Keratinocyte (primary cell): ENCODE results near the gene ELMOD1. TPM values are rescaled to one million over a fixed set of nuclear protein-coding genes. Genes with fewer than 3 reads are reported as not detected.

Experiments used
- DNase-seq: peaks from one replicate; pipeline ENCODE4 v3.0.0-alpha.2; 2011; ENCODE audit warnings: low read depth, missing footprints, low spot score
- FAIRE-seq: peaks from 2 replicates; lab custom pipeline; 2011; peaks lifted over from hg19 to GRCh38; lab: Jason Lieb, UNC
- H2AFZ ChIP-seq: 2 replicates; pipeline ENCODE4 v1.6.0; 2012; ENCODE audit warnings: low read length, control low read depth, inconsistent platforms; ENCODE audit not compliant: control insufficient read depth
- H3K27ac ChIP-seq: 2 replicates; pipeline ENCODE4 v1.5.1; 2011; ENCODE audit warnings: low read length; ENCODE audit not compliant: control insufficient read depth, insufficient read depth
- H3K27me3 ChIP-seq: 3 replicates; pipeline ENCODE4 v1.6.0; 2011; ENCODE audit warnings: low read length; ENCODE audit not compliant: control insufficient read depth, insufficient read depth; ENCODE audit errors: extremely low read depth
- H3K36me3 ChIP-seq, 2 experiments: 2 replicates in 1 of 2; 3 replicates in 1 of 2; pipeline ENCODE4 v1.5.1; 2011; ENCODE audit warnings: low read length in 2 of 2, mild to moderate bottlenecking in 1 of 2; ENCODE audit not compliant: control insufficient read depth in 2 of 2, insufficient read depth in 2 of 2; ENCODE audit errors: extremely low read depth in 1 of 2
- H3K4me1 ChIP-seq: 3 replicates; pipeline ENCODE4 v1.5.1; 2011; ENCODE audit warnings: low read length; ENCODE audit not compliant: control insufficient read depth, insufficient read depth; ENCODE audit errors: extremely low read depth
- H3K4me2 ChIP-seq: 3 replicates; pipeline ENCODE4 v1.6.0; 2011; ENCODE audit warnings: low read depth, low read length; ENCODE audit not compliant: control insufficient read depth, insufficient read depth; ENCODE audit errors: extremely low read depth
- H3K4me3 ChIP-seq, 3 experiments: fragments of 200-600 bp in 1 of 3; sonication (generic) in 1 of 3; 2 replicates in 2 of 3; 3 replicates in 1 of 3; pipeline ENCODE4 v1.5.1; 2011 to 2016; ENCODE audit warnings: low read length in 3 of 3, mild to moderate bottlenecking in 3 of 3, control low read depth in 2 of 3, inconsistent platforms in 1 of 3, low read depth in 1 of 3, mixed read lengths in 1 of 3, mixed run types in 1 of 3, moderate library complexity in 1 of 3; ENCODE audit not compliant: control insufficient read depth in 2 of 3, insufficient read depth in 2 of 3; ENCODE audit errors: extremely low read depth in 1 of 3
- H3K79me2 ChIP-seq: 2 replicates; pipeline ENCODE4 v1.6.0; 2012; ENCODE audit warnings: low read length; ENCODE audit not compliant: control insufficient read depth, insufficient read depth
- H3K9ac ChIP-seq: 3 replicates; pipeline ENCODE4 v1.6.0; 2011; ENCODE audit warnings: low read length; ENCODE audit not compliant: control insufficient read depth, insufficient read depth; ENCODE audit errors: extremely low read depth
- H3K9me1 ChIP-seq: 3 replicates; pipeline ENCODE4 v1.6.0; 2011; ENCODE audit warnings: low read length; ENCODE audit not compliant: control insufficient read depth, insufficient read depth; ENCODE audit errors: extremely low read depth
- H3K9me3 ChIP-seq: 2 replicates; pipeline ENCODE4 v1.5.1; 2012; ENCODE audit warnings: low read depth, low read length; ENCODE audit not compliant: control insufficient read depth
- H4K20me1 ChIP-seq: 3 replicates; pipeline ENCODE4 v1.6.0; 2011; ENCODE audit warnings: low read length; ENCODE audit not compliant: control insufficient read depth, insufficient read depth; ENCODE audit errors: extremely low read depth
- EZH2 ChIP-seq: IDR thresholded peaks from one replicate; pipeline ENCODE4 v1.6.1; 2012; ENCODE audit warnings: inconsistent platforms, mild to moderate bottlenecking, low read length, moderate library complexity
- dilution Hi-C: fragments of 300-500 bp; cut with MboI; formaldehyde crosslinking; loops from one replicate; pipeline ENCODE4 v1.7.0; 2020; ENCODE audit warnings: low sequenced_read_pairs; ENCODE audit not compliant: extremely low pct_ligation_motif_present
- polyA plus RNA-seq, 5 experiments: library from polyadenylated mRNA; depleted of rRNA in 3 of 5; stranded (reverse) in 3 of 5; stranded (forward) in 1 of 5; unstranded in 1 of 5; fragments of >200 nt; gene quantifications; 1 replicate in 1 of 5; 2 replicates in 3 of 5; 3 replicates in 1 of 5; pipeline versions ENCODE4 v1.2.1 to v1.2.3, GENCODE V29; 2011 to 2012; ENCODE audit warnings: missing spikeins in 2 of 5, low read depth in 1 of 5, low replicate concordance in 1 of 5
- TF ChIP-seq, protein P1 (sequence below), 3 experiments: IDR thresholded peaks in 1 of 3; conservative IDR thresholded peaks in 1 of 3; optimal IDR thresholded peaks in 1 of 3; 2 replicates in 2 of 3; 3 replicates in 1 of 3; pipeline versions ENCODE3 to v1.5.1; 2011; ENCODE audit warnings: low read length in 3 of 3, mild to moderate bottlenecking in 3 of 3, moderate library complexity in 2 of 3, control low read depth in 1 of 3, inconsistent platforms in 1 of 3; ENCODE audit not compliant: insufficient read depth in 2 of 3; ENCODE audit errors: extremely low read depth in 1 of 3

The ELMOD1 gene
- polyA plus RNA-seq, 1 donor (not counting 4 experiments of a cell fraction or from before 2014, with no cell fraction given), result 0.63 TPM

DNA sequence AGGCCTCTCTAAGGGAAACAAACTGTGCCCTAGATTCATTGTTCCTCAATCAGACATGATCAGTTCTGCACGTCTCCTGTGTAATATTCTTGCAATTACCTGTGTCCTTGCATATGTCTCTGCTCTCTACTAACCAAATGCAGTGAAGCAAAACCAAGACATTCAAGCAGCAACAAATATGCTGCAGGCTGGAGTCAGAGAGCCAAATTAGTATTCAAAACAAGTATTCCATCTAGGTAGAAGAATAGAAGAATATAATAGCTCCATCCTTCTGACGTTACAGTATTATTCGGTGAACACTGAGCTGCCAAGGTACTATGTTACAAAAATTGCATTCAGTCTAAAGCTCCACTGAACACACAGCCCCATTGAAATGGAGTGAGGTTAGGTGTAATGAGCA lies 69.1 kb downstream of the ELMOD1 start:
- no peaks in the 10 kb centered on the region for H3K79me2 ChIP-seq
- FAIRE-seq (no peak), DNase-seq (no peak)
- no peaks in the 10 kb centered on the region for H3K9me3 ChIP-seq
- H2AFZ ChIP-seq, result no peak overlapping the region
- H3K36me3 ChIP-seq, result no peaks in the 10 kb centered on the region
- H3K4me2 ChIP-seq, result no peak overlapping the region
- dilution Hi-C loops, result no loop called here
- TF ChIP-seq EZH2, result no peak
- TF ChIP-seq, protein P1, sequence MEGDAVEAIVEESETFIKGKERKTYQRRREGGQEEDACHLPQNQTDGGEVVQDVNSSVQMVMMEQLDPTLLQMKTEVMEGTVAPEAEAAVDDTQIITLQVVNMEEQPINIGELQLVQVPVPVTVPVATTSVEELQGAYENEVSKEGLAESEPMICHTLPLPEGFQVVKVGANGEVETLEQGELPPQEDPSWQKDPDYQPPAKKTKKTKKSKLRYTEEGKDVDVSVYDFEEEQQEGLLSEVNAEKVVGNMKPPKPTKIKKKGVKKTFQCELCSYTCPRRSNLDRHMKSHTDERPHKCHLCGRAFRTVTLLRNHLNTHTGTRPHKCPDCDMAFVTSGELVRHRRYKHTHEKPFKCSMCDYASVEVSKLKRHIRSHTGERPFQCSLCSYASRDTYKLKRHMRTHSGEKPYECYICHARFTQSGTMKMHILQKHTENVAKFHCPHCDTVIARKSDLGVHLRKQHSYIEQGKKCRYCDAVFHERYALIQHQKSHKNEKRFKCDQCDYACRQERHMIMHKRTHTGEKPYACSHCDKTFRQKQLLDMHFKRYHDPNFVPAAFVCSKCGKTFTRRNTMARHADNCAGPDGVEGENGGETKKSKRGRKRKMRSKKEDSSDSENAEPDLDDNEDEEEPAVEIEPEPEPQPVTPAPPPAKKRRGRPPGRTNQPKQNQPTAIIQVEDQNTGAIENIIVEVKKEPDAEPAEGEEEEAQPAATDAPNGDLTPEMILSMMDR (optimal IDR thresholded peaks at IDR 0.05 in 1 of 3, IDR thresholded peaks at IDR 0.05 in 1 of 3, conservative IDR thresholded peaks at IDR 0.05 in 1 of 3; ENCODE audit: extremely low read depth in 1 of 3, insufficient read depth in 2 of 3, low read length in 3 of 3), result no peak
- H3K4me1 ChIP-seq, result no peaks in the 10 kb centered on the region
- H3K27ac ChIP-seq, result no peak overlapping the region
- no peaks in the 10 kb centered on the region for H4K20me1 ChIP-seq
- no peak overlapping the region for H3K9ac ChIP-seq
- no peak overlapping the region for H3K4me3 ChIP-seq
- H3K27me3 ChIP-seq, result peaks cover 2% of the 10 kb centered on the region
- no peaks in the 10 kb centered on the region for H3K9me1 ChIP-seq

DNA sequence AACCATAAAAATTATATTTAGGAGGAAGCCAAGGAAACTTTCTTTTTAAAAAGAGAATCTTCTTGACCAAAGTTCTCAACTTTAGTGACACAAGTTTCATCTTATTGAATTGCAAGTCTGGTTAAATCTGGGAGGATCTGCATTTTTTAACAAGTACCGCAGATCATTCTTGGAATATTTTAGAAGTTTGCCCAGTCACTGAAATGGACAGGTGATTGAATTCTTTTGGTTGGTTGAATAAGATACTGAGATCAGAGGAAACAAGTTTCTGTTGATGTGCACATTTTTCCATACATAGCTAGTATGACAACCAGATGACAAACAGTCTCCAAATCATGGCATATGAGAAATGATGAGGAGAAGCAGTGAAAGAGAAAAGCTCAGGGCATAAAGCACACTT lies 70.7 kb downstream of the ELMOD1 start:
- no peaks in the 10 kb centered on the region for H3K9me3 ChIP-seq
- no peak overlapping the region for H3K27ac ChIP-seq
- H3K27me3 ChIP-seq, result peaks cover 4% of the 10 kb centered on the region
- no peaks in the 10 kb centered on the region for H3K4me1 ChIP-seq
- no peak overlapping the region for H3K4me3 ChIP-seq
- H3K79me2 ChIP-seq, result no peaks in the 10 kb centered on the region
- no peak overlapping the region for H3K4me2 ChIP-seq
- no peaks in the 10 kb centered on the region for H3K36me3 ChIP-seq
- TF ChIP-seq, protein P1 (optimal IDR thresholded peaks at IDR 0.05 in 1 of 3, IDR thresholded peaks at IDR 0.05 in 1 of 3, conservative IDR thresholded peaks at IDR 0.05 in 1 of 3; ENCODE audit: extremely low read depth in 1 of 3, insufficient read depth in 2 of 3, low read length in 3 of 3), result no peak
- no peak for TF ChIP-seq EZH2
- no peak overlapping the region for H3K9ac ChIP-seq
- FAIRE-seq (no peak), DNase-seq (no peak)
- dilution Hi-C loops, result no loop called here
- no peak overlapping the region for H2AFZ ChIP-seq
- no peaks in the 10 kb centered on the region for H3K9me1 ChIP-seq
- H4K20me1 ChIP-seq, result no peaks in the 10 kb centered on the region
